ENCODE measurements around the gene AGAP1. TPM values are rescaled to one million over a fixed set of nuclear protein-coding genes. Genes with fewer than 3 reads are reported as not detected.

The AGAP1 gene
- total RNA-seq, 1 donor from 2014 or later: 21.1 TPM

DNA sequence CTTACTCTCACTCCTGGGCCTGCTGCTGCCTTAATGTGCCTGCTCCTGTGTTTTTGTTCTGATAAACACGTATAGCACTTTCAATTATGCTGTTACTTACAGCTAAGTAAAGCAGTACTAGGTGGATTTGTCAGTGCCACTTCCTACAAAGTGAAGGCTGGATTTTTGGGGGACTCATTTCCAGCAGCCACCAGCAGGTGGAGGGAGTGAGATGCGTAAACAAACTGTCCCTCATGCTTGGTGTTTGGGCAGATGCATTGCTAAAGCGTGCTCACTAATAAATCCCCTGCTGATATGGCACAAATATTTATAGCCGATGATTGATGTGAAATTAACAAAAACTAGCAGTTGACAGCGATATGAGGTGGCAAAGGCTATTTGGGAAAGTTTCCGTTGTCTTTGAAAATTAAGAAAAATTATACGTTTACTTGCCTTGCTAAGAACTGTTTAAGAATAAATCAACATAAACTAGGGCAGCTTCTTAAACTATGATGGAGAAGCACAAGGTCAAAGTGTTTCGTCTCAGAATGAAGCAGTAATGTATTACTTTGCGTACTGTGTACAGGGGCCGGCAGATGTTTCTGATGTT is 101.7 kb downstream of the AGAP1 start:
- no peak for DNase-seq (ENCODE audit: extremely low spot score in 2 of 2)
- Histone ChIP-seq H3K9me3 (no peaks in the 10 kb centered on the region), H3K27ac (peak overlapping the region; percentile 13), H3K36me3 (no peaks in the 10 kb centered on the region), H3K27me3 (no peaks in the 10 kb centered on the region), H3K4me3 (no peak overlapping the region), H3K4me1 (peaks cover 14% of the 10 kb centered on the region)
- TF ChIP-seq POLR2AphosphoS5 (IDR thresholded peaks at IDR 0.05; ENCODE audit: insufficient read depth in 1 of 2, low read depth in 1 of 2): no peak
- TF ChIP-seq, protein P1, sequence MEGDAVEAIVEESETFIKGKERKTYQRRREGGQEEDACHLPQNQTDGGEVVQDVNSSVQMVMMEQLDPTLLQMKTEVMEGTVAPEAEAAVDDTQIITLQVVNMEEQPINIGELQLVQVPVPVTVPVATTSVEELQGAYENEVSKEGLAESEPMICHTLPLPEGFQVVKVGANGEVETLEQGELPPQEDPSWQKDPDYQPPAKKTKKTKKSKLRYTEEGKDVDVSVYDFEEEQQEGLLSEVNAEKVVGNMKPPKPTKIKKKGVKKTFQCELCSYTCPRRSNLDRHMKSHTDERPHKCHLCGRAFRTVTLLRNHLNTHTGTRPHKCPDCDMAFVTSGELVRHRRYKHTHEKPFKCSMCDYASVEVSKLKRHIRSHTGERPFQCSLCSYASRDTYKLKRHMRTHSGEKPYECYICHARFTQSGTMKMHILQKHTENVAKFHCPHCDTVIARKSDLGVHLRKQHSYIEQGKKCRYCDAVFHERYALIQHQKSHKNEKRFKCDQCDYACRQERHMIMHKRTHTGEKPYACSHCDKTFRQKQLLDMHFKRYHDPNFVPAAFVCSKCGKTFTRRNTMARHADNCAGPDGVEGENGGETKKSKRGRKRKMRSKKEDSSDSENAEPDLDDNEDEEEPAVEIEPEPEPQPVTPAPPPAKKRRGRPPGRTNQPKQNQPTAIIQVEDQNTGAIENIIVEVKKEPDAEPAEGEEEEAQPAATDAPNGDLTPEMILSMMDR (IDR thresholded peaks at IDR 0.05): peak; percentile 86 to 94 (median 88)
- intact Hi-C loops (cut with DNase I): loop anchor here (2.0 to 5.0 kb wide), 2 partner anchors 77 to 151 kb away; no protein-coding TSS in a partner anchor

DNA sequence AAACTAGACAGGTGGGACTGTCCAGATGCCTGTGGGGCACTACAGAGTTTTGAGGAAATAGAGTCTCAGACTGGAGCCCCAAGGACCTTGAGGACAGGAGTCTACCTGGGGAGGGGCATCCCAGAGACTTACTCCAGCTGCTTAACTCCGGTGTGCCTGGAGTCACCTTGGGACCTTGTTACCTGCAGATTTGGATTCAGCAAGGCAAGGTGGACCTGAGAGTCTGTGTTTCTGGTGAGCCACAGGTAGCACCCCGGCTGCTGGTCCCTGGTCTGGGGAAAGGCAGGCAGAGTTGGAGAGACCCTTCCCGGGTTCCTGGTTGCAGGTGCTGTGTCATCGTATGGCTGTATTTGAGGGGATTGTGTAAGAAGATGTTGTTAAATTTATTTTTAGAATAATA is 102.4 kb downstream of the AGAP1 start:
- no peak for DNase-seq (ENCODE audit: extremely low spot score in 2 of 2)
- Histone ChIP-seq H3K9me3 (no peaks in the 10 kb centered on the region), H3K36me3 (no peaks in the 10 kb centered on the region), H3K27ac (peak overlapping the region; percentile 13), H3K4me1 (peaks cover 17% of the 10 kb centered on the region), H3K27me3 (no peaks in the 10 kb centered on the region), H3K4me3 (no peak overlapping the region)
- intact Hi-C loops (cut with DNase I): loop anchor here (5.0 kb wide), 1 partner anchor 76 kb away; no protein-coding TSS in a partner anchor
- TF ChIP-seq POLR2A (IDR thresholded peaks at IDR 0.05): no peak
- TF ChIP-seq, protein P1 (IDR thresholded peaks at IDR 0.05): no peak
- TF ChIP-seq POLR2AphosphoS5 (IDR thresholded peaks at IDR 0.05; ENCODE audit: insufficient read depth in 1 of 2, low read depth in 1 of 2): no peak

DNA sequence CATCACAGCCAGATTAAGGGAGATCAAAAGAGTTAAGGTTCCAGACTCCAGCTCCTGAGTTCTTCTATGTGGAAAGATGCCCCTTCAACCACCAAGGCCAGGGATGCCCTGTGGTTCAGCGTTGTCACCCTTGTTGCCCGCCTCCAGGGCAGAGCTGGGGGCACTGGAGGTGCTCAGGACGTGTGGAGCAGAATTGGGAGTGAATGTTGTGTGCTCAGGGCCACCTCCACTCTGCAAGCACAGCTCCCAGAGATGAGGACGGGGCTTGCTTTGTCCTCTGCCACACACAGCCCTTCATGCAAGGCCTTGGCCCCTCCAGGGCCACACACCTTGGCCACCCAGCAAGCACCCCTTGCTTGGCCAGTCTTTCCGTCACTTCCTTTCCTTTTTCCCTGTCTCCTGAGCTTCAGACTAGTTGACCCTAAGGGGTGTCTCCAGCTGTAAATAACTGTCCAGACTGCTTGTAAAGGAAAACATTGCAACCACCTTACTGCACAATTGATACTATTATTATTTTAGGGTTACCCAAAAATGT is 103.3 kb downstream of the AGAP1 start:
- DNase-seq (ENCODE audit: extremely low spot score in 2 of 2): no peak
- Histone ChIP-seq H3K36me3 (no peaks in the 10 kb centered on the region), H3K27me3 (no peaks in the 10 kb centered on the region), H3K4me3 (no peak overlapping the region), H3K9me3 (no peaks in the 10 kb centered on the region), H3K27ac (no peak overlapping the region), H3K4me1 (peaks cover 14% of the 10 kb centered on the region)
- TF ChIP-seq POLR2A (IDR thresholded peaks at IDR 0.05): no peak
- TF ChIP-seq, protein P1 (IDR thresholded peaks at IDR 0.05): no peak
- no peak for TF ChIP-seq POLR2AphosphoS5 (IDR thresholded peaks at IDR 0.05; ENCODE audit: insufficient read depth in 1 of 2, low read depth in 1 of 2)
- intact Hi-C loops (cut with DNase I): loop anchor here (5.0 kb wide), 1 partner anchor 75 kb away; no protein-coding TSS in a partner anchor

DNA sequence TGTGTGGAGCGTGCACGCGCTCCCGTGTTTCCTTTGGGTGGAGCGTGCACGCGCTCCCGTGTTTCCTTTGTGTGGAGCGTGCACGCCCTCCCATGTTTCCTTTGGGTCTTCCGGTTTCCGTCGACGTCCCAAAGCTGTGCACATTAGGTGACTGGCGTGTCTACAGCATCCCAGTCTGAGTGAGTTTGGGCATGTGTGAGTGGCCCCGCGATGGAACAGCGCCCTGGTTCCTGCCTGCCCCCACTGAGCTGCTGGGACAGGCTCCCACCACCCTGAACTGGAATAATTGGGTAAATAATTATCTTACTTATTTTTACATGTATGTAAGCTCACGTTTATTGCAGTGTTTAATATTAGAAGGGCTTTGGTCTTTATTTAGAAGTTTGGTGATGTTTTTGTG is 104.2 kb downstream of the AGAP1 start:
- intact Hi-C loops (cut with DNase I): loop anchor here (5.0 kb wide), 1 partner anchor 74 kb away; no protein-coding TSS in a partner anchor
- no peaks in the 10 kb centered on the region for H3K36me3 ChIP-seq
- no peak for DNase-seq (ENCODE audit: extremely low spot score in 2 of 2)

More for the DNA sequence above, 104.2 kb downstream of the AGAP1 start:
- Histone ChIP-seq H3K27me3 (no peaks in the 10 kb centered on the region), H3K4me1 (peaks cover 14% of the 10 kb centered on the region), H3K9me3 (no peaks in the 10 kb centered on the region), H3K4me3 (no peak overlapping the region), H3K27ac (no peak overlapping the region)
- TF ChIP-seq, protein P1 (IDR thresholded peaks at IDR 0.05): no peak
- TF ChIP-seq POLR2A (IDR thresholded peaks at IDR 0.05) (no peak), POLR2AphosphoS5 (IDR thresholded peaks at IDR 0.05; ENCODE audit: insufficient read depth in 1 of 2, low read depth in 1 of 2) (no peak)

Data from vagina (tissue), 2 donors.